Nucleus accumbens (tissue), 56 donors: ENCODE data around the gene CASK.
"Not testable (repeated sequence)": the region's sequence is repeated elsewhere in the genome, so short reads cannot be mapped to it uniquely, and the experiment has no call there.

Experiments
- DNase-seq, 56 donors: peaks; one replicate each; lab custom pipeline; 2025; lab: John Stamatoyannopoulos, UW

The CASK gene

DNA sequence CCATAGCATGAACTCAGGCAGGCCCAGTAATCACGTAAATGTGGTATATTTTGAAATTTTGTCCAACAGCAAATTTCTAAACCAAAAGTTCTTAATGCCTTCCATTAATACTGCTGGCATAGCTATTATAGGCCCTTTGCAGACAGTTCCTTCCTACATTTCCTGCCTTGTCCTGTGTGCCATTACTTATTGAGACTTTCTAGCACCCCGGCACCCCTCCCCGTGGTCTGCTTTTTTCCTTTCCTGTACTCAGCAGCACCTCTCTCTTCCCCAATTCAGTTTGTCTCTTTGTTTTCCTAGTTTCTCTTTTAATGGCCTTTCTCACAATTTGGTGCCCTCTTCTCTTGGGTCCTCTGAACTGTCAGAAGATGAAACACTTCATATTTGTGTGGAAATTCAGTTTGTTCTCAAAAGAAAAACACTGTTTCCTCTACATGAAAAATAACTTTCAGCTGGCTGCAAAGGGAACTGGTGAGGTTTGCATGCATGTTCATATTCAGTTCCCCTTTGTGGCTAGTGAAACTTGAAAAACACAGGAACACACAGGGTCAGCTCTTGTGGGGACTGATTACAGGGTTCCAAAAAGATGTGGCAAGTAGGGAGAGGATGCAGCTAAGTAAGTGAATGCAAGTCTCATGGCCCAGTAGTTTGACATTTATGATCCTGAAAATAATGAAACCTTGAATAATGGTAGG is 217.5 kb downstream of the CASK start:
- DNase-seq: peak in 2 of 56 donors; percentile 1

DNA sequence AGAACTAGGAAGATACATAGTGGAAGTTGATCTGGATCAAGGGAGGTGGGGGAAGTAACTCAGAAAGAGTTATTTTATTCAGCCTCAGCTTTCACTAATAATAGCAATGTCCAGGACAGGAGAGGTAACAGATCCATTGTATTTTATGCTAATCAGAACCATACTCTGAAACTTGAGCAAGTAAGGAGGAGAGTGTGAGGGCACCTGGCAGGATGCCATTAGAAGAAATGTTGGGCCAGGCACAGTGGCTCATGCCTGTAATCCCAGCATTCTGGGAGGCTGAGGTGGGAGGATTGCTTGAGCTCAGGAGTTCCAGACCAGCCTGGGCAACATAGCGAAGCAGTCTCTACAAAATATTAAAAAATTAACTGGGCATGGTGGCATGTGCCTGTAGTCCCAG is 218.3 kb downstream of the CASK start:
- DNase-seq: no peak

DNA sequence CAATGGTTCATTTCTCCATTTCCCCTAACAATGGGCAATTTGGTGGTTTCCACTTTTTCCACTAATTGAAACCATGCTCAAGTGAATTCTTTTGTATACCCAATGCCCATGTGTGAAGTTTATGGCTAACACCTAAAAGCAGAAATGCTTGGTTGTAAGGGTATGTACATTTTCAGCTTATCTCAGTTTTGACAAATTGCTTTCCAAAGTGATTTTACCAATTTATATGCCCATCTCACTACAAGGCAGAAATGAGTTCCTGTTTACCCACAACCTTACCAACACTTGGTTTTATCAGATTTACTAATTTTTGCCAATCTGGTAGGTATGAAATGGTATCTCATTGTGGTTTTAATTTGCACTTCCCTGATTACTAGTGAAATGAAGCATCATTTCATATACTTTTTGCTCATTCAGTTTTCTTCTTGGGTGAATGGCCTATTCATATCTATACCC is 219.8 kb downstream of the CASK start:
- DNase-seq: no peak

- DNase-seq: no peak
Measured at GRCh38 chrX:41695426-41695825, 227.9 kb downstream of the CASK start.

- no peak for DNase-seq
Measured at GRCh38 chrX:41693024-41693423, 230.3 kb downstream of the CASK start.

GRCh38 chrX:41692162-41692749 is 231.1 kb downstream of the CASK start:
- DNase-seq: no peak

GRCh38 chrX:41689711-41690110 is 233.6 kb downstream of the CASK start:
- no peak for DNase-seq

- peak in 3 of 56 donors; percentile 0 to 21 (median 0) for DNase-seq
Measured at GRCh38 chrX:41688835-41689234, 234.5 kb downstream of the CASK start, which contains the start of gene GPR34. GPR34 (plus strand) TSS chrX:41688973; CDS start chrX:41695634, 6,661 bp downstream.

DNA sequence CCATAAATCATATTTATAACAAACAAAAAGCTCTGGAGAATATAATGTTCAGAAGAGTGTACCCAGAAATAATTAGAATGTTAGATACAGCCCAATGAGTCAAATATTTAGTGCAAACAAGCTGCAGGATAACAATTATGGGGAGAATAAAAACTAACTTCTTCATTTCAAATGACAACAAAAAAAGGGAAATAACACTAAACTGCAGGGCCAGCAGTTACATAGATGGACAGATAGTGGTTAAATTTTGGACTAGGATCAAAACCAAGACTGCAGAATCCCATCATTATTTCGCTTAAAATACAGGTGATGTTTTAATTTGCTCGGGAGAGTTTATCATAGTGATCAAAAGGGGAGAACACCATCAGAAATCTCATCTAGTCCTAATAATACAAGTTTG is 235.2 kb downstream of the CASK start:
- DNase-seq: no peak

DNA sequence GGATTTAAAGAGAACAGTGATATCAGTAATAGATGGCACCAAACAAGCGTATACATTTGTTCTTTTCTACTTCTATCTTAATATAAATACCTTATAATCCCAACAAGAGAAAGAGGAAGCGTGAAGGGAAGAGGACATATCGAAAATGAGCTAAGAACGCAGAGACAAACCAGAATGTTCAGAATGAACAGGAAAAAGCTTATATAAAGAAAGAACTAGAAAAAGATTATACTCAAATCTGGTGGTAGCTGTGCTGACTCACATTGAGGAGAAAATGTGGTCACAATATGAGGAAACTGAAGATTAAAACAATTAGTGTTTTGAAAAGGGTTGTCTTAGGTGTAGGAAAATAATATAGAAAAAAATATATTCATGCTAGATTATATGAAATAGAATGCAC is 236.6 kb downstream of the CASK start:
- no peak for DNase-seq

GRCh38 chrX:41684940-41685339 is 238.4 kb downstream of the CASK start:
- no peak for DNase-seq

- DNase-seq: no peak
Measured at GRCh38 chrX:41684138-41684537, 239.2 kb downstream of the CASK start.

- no peak for DNase-seq
Measured at GRCh38 chrX:41677183-41678060, 245.9 kb downstream of the CASK start.

GRCh38 chrX:41676361-41676760 is 247.0 kb downstream of the CASK start:
- not testable (repeated sequence) for DNase-seq

- DNase-seq: no peak
Measured at GRCh38 chrX:41672643-41673042, 250.7 kb downstream of the CASK start.

GRCh38 chrX:41671082-41671481 is 252.3 kb downstream of the CASK start:
- no peak for DNase-seq

GRCh38 chrX:41670112-41670511 is 253.2 kb downstream of the CASK start:
- DNase-seq: no peak

DNA sequence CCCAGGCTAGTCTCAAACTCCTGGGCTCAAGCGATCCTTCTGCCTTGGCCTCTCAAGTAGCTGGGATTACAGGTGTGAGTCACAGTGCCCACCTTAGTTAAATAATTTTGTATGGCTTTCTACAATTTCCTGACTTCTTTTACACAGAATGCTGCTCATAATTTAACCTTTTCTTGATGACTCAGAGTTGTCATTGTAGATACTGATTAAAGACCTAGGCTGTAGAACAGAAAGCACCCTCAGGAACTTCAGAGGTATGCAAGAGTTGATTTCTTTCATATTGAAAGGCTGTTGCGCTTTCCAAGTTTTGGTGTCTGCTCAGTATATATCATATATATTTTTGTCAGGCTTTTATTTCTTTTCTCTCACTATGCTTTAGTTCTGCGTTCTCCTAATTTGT is 255.7 kb downstream of the CASK start:
- DNase-seq: no peak

DNA sequence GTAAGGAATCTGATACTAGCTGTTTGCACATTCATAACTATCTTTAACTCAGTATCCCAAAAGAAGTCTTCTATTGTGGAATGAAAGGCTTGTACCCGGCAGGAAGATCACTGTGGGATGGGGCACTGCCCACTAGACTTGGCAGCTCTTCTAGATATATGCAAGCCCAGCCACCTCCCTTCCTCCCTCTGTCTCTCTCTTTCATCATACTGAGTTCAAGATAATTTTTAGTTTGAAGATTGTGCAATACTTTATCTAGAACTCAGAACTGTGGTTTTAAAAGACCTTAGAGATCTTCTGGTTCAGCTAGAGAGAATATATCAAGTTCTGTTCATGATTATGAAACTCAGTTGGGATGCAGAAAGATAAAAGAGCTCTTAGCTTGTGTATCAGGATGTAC is 257.1 kb downstream of the CASK start:
- DNase-seq: no peak

- DNase-seq: no peak
Measured at GRCh38 chrX:41665686-41666085, 257.7 kb downstream of the CASK start.

DNA sequence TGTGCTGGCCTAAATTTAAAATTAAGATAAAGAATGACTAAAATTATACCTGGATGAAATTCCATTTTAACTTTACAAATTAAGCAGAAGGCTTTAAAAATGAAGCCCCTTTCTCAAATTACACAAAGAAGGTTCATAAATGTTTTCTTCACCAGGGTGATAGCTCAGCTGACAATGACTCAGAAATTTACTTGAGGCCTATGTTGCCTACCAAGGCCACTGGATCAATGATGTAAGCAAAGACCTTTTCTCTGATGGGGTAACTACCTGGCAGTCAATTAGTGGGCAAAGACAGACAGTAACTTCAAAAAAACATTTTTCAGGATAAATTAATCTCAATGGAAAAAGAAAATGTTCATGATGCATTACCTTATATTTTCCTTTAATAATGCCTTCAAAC is 258.4 kb downstream of the CASK start:
- DNase-seq: no peak
